H9 (cell line): Measurements from ENCODE around the gene CCDC174. TPM values are rescaled to one million over a fixed set of nuclear protein-coding genes. Genes with fewer than 3 reads are reported as not detected.

Source experiments
- DNase-seq: peaks from one replicate; pipeline ENCODE4 v3.0.0-alpha.2; 2017
- H2AFZ ChIP-seq: one replicate; pipeline ENCODE4 v1.6.1; 2013; ENCODE audit warnings: mild to moderate bottlenecking, low read length, control low read depth, moderate library complexity
- H2AK5ac ChIP-seq: 2 replicates; pipeline ENCODE4 v1.6.1; 2013; ENCODE audit warnings: low read length, control low read depth, mixed read lengths; ENCODE audit not compliant: insufficient read length
- H2BK120ac ChIP-seq: one replicate; pipeline ENCODE4 v1.6.1; 2013; ENCODE audit warnings: low read depth, mild to moderate bottlenecking, low read length, control low read depth, inconsistent platforms; ENCODE audit not compliant: poor library complexity, severe bottlenecking
- H2BK12ac ChIP-seq: 2 replicates; pipeline ENCODE4 v1.6.1; 2013; ENCODE audit warnings: low read length, control low read depth, mixed read lengths, low read depth; ENCODE audit not compliant: insufficient read length
- H2BK15ac ChIP-seq: 2 replicates; pipeline ENCODE4 v1.6.1; 2013; ENCODE audit warnings: low read depth, low read length, control low read depth
- H2BK20ac ChIP-seq: one replicate; pipeline ENCODE4 v1.6.1; 2013; ENCODE audit warnings: low read depth, mild to moderate bottlenecking, low read length, control low read depth, inconsistent platforms; ENCODE audit not compliant: poor library complexity, severe bottlenecking
- H2BK5ac ChIP-seq: 2 replicates; pipeline ENCODE4 v1.6.1; 2013; ENCODE audit warnings: low read length, control low read depth, mixed read lengths; ENCODE audit not compliant: insufficient read length
- H3K14ac ChIP-seq: 2 replicates; pipeline ENCODE4 v1.6.1; 2013; ENCODE audit warnings: low read length, control low read depth; ENCODE audit not compliant: insufficient read depth
- H3K18ac ChIP-seq: 2 replicates; pipeline ENCODE4 v1.6.1; 2013; ENCODE audit warnings: low read depth, mild to moderate bottlenecking, mixed read lengths, low read length, control low read depth; ENCODE audit not compliant: insufficient read length
- H3K23ac ChIP-seq: 2 replicates; pipeline ENCODE4 v1.6.1; 2013; ENCODE audit warnings: low read length, control low read depth, mixed read lengths, low read depth; ENCODE audit not compliant: insufficient read length
- H3K23me2 ChIP-seq: 2 replicates; pipeline ENCODE4 v1.6.1; 2013; ENCODE audit warnings: low read depth, mild to moderate bottlenecking, mixed read lengths, low read length, control low read depth; ENCODE audit not compliant: insufficient read length, poor library complexity, severe bottlenecking
- H3K27ac ChIP-seq: 2 replicates; pipeline ENCODE4 v1.5.1; 2013; ENCODE audit warnings: low read length, control low read depth, mixed read lengths, low read depth; ENCODE audit not compliant: insufficient read length
- H3K27me3 ChIP-seq: 2 replicates; pipeline ENCODE4 v1.6.1; 2013; ENCODE audit warnings: low read length, control low read depth, inconsistent platforms; ENCODE audit not compliant: insufficient read depth
- H3K4ac ChIP-seq: 2 replicates; pipeline ENCODE4 v1.6.1; 2013; ENCODE audit warnings: low read depth, mild to moderate bottlenecking, control low read depth, inconsistent platforms, low read length, moderate library complexity
- H3K4me1 ChIP-seq: 2 replicates; pipeline ENCODE4 v1.6.1; 2013; ENCODE audit warnings: low read length, control low read depth, inconsistent platforms; ENCODE audit not compliant: insufficient read depth
- H3K4me2 ChIP-seq: 2 replicates; pipeline ENCODE4 v1.6.1; 2013; ENCODE audit warnings: low read length, control low read depth, mixed read lengths; ENCODE audit not compliant: insufficient read length, insufficient read depth
- H3K56ac ChIP-seq: 2 replicates; pipeline ENCODE4 v1.6.1; 2013; ENCODE audit warnings: low read depth, mild to moderate bottlenecking, mixed read lengths, low read length, control low read depth; ENCODE audit not compliant: insufficient read length
- H3K79me1 ChIP-seq: 2 replicates; pipeline ENCODE4 v1.6.1; 2013; ENCODE audit warnings: low read depth, mild to moderate bottlenecking, moderate library complexity, low read length, control low read depth, inconsistent platforms; ENCODE audit not compliant: insufficient read depth, poor library complexity, severe bottlenecking
- H3K79me2 ChIP-seq: 2 replicates; pipeline ENCODE4 v1.6.1; 2013; ENCODE audit warnings: low read length, control low read depth, inconsistent platforms; ENCODE audit not compliant: insufficient read depth
- H3K9ac ChIP-seq: 2 replicates; pipeline ENCODE4 v1.6.1; 2013; ENCODE audit warnings: low read length, control low read depth, mixed read lengths; ENCODE audit not compliant: insufficient read length; ENCODE audit errors: extremely low read depth
- H3K9me3 ChIP-seq: one replicate; pipeline ENCODE4 v1.6.1; 2013; ENCODE audit warnings: low read depth, low read length, inconsistent platforms; ENCODE audit not compliant: control insufficient read depth
- H3T11ph ChIP-seq: one replicate; pipeline ENCODE4 v1.6.1; 2013; ENCODE audit warnings: mild to moderate bottlenecking, low read length, control low read depth, inconsistent platforms
- H4K20me1 ChIP-seq: one replicate; pipeline ENCODE4 v1.6.1; 2013; ENCODE audit not compliant: control insufficient read depth, insufficient read length, insufficient read depth
- H4K5ac ChIP-seq: 2 replicates; pipeline ENCODE4 v1.6.1; 2013; ENCODE audit warnings: low read depth, mild to moderate bottlenecking, mixed read lengths, low read length, control low read depth; ENCODE audit not compliant: insufficient read length
- H4K8ac ChIP-seq: replicated peaks from 2 replicates; pipeline ENCODE4 v1.6.1; 2013; ENCODE audit warnings: low read length, control low read depth, mixed read lengths, low read depth; ENCODE audit not compliant: insufficient read length
- H4K91ac ChIP-seq: 2 replicates; pipeline ENCODE4 v1.6.1; 2013; ENCODE audit warnings: low read depth, mild to moderate bottlenecking, moderate library complexity, mixed read lengths, low read length, control low read depth; ENCODE audit not compliant: insufficient read length
- H3K27ac Mint-ChIP-seq, 3 experiments: 2 replicates in 2 of 3; 3 replicates in 1 of 3; pipeline ENCODE4 v1.8.0; 2020 to 2021; ENCODE audit warnings: mixed read lengths in 3 of 3, mild to moderate bottlenecking in 1 of 3, moderate library complexity in 1 of 3
- H3K27me3 Mint-ChIP-seq: 2 replicates; pipeline ENCODE4 v1.8.0; 2021; ENCODE audit warnings: low read depth, mild to moderate bottlenecking, moderate library complexity, mixed read lengths
- H3K36me3 Mint-ChIP-seq, 3 experiments: 2 replicates in 2 of 3; 3 replicates in 1 of 3; pipeline ENCODE4 v1.8.0; 2020 to 2021; ENCODE audit warnings: low read depth in 3 of 3, mixed read lengths in 3 of 3; ENCODE audit not compliant: insufficient read depth in 1 of 3
- H3K4me1 Mint-ChIP-seq, 2 experiments: 2 replicates each; pipeline ENCODE4 v1.8.0; 2020; ENCODE audit warnings: mixed read lengths in 2 of 2
- H3K4me3 Mint-ChIP-seq, 2 experiments: 2 replicates in 1 of 2; 3 replicates in 1 of 2; pipeline ENCODE4 v1.8.0; 2020 to 2021; ENCODE audit warnings: mild to moderate bottlenecking in 2 of 2, mixed read lengths in 2 of 2, moderate library complexity in 1 of 2
- H3K9me3 Mint-ChIP-seq, 2 experiments: 2 replicates in 1 of 2; 3 replicates in 1 of 2; pipeline ENCODE4 v1.8.0; 2020; ENCODE audit warnings: mild to moderate bottlenecking in 2 of 2, mixed read lengths in 2 of 2, moderate library complexity in 1 of 2
- WGBS: extraction: QIAGEN DNeasy Blood & Tissue Kit; methylation state at CpG from one replicate; pipeline ENCODE4 v1.1.7; 2013; ENCODE audit warnings: missing lambda C conversion rate, low lambda C conversion rate, mixed read lengths; ENCODE audit not compliant: insufficient read length; ENCODE audit errors: extremely low coverage; 5-methylcytosine and 5-hydroxymethylcytosine counted together
- total RNA-seq: library from RNA; stranded (reverse); gene quantifications from 2 replicates; pipeline ENCODE4 v1.2.1, GENCODE V29; 2021
- TF ChIP-seq, protein P1 (sequence below): fragments of 200-600 bp; sonication (generic); conservative IDR thresholded peaks from 3 replicates; pipeline ENCODE4 v1.8.0; 2021; ENCODE audit warnings: antibody characterized with exemption, mild to moderate bottlenecking

The CCDC174 gene
- total RNA-seq, 1 experiment from 2014 or later, result 15.2 TPM

DNA sequence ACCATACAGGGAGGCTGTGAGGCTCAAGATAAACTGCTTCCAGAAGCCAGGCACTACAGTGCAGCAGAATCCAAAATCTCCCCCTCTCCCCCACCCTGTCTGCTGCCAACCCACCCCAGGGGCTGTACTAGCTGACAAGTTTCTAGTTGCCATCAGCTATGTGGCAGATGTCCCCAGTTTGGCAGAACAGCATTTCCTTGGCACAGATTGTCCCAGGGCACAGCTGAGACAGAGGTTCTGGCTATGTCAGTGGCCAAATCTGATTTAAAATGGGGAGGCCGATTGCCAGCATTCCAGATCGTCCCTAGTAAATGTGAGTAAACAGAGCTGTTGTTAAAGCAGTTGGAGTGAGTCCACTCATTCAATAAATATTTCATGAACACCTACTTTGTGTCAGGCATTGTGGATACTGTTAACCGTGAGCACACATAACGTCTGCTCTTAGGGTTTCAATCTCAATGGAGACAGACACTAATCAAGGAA, 28.0 kb upstream of the CCDC174 start:
- no peak overlapping the region for H3K27ac Mint-ChIP-seq
- H3K4me3 Mint-ChIP-seq, result no peak overlapping the region

More for the DNA sequence above, 28.0 kb upstream of the CCDC174 start:
- TF ChIP-seq, protein P1, sequence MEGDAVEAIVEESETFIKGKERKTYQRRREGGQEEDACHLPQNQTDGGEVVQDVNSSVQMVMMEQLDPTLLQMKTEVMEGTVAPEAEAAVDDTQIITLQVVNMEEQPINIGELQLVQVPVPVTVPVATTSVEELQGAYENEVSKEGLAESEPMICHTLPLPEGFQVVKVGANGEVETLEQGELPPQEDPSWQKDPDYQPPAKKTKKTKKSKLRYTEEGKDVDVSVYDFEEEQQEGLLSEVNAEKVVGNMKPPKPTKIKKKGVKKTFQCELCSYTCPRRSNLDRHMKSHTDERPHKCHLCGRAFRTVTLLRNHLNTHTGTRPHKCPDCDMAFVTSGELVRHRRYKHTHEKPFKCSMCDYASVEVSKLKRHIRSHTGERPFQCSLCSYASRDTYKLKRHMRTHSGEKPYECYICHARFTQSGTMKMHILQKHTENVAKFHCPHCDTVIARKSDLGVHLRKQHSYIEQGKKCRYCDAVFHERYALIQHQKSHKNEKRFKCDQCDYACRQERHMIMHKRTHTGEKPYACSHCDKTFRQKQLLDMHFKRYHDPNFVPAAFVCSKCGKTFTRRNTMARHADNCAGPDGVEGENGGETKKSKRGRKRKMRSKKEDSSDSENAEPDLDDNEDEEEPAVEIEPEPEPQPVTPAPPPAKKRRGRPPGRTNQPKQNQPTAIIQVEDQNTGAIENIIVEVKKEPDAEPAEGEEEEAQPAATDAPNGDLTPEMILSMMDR, result no peak
- no CpG with 5 or more reads among the region's 4 CpGs for WGBS
- Histone ChIP-seq H2BK12ac (no peak overlapping the region), H3K4me1 (no peaks in the 10 kb centered on the region; the same call in 1 of the 2 replicates), H2BK20ac (no peak overlapping the region), H3K9ac (no peak overlapping the region), H3K4ac (no peak overlapping the region), H2BK5ac (no peak overlapping the region), H2AK5ac (no peak overlapping the region), H3K27ac (no peak overlapping the region), H4K91ac (no peak overlapping the region), H3K4me2 (no peak overlapping the region), H2BK120ac (no peak overlapping the region), H3K18ac (no peak overlapping the region), H3K27me3 (no peaks in the 10 kb centered on the region), H3K9me3 (no peaks in the 10 kb centered on the region), H3K79me1 (no peaks in the 10 kb centered on the region), H3K23me2 (no peaks in the 10 kb centered on the region), H3K56ac (no peak overlapping the region), H4K20me1 (no peaks in the 10 kb centered on the region), H4K5ac (no peak overlapping the region), H3T11ph (no peak overlapping the region), H4K8ac (no peak overlapping the region), H2BK15ac (no peak overlapping the region), H2AFZ (no peak overlapping the region), H3K23ac (no peak overlapping the region), H3K14ac (no peak overlapping the region), H3K79me2 (no peaks in the 10 kb centered on the region)
- Mint-ChIP-seq H3K9me3 (no peaks in the 10 kb centered on the region), H3K27me3 (peaks cover 13% of the 10 kb centered on the region), H3K36me3 (no peaks in the 10 kb centered on the region; a peak in 1 of 7 replicates), H3K4me1 (peaks cover 25 to 41% of the 10 kb centered on the region in 2 experiments)
- DNase-seq, result no peak
